Measurements from ENCODE around the gene METTL9. TPM values are rescaled to one million over a fixed set of nuclear protein-coding genes. Genes with fewer than 3 reads are reported as not detected.

METTL9 gene
- total RNA-seq, 6 experiments from 2014 or later: 9.6 to 29.3 (median 15.5) TPM

- no peak for DNase-seq
- Histone ChIP-seq H3K27me3 (no peaks in the 10 kb centered on the region), H3K36me3 (no peaks in the 10 kb centered on the region), H3K27ac (no peak overlapping the region), H3K4me1 (no peaks in the 10 kb centered on the region), H3K4me3 (no peak overlapping the region), H3K9me3 (no peaks in the 10 kb centered on the region)
- WGBS (ENCODE audit: insufficient coverage, low coverage, low lambda C conversion rate, missing lambda C conversion rate): 96% methylated on average over 3 of the region's 3 CpGs
- intact Hi-C loops (cut with DNase I): no loop called here
- no peak for TF ChIP-seq POLR2A (IDR thresholded peaks at IDR 0.05)
- no peak for TF ChIP-seq CTCF (IDR thresholded peaks at IDR 0.05)
- no peak for ATAC-seq
Measured at GRCh38 chr16:21617607-21618006, 18.2 kb downstream of the METTL9 start.

GRCh38 chr16:21618281-21618680 is 18.9 kb downstream of the METTL9 start:
- no peak for ATAC-seq
- DNase-seq: no peak
- Histone ChIP-seq H3K27me3 (no peaks in the 10 kb centered on the region), H3K4me3 (no peak overlapping the region), H3K4me1 (no peaks in the 10 kb centered on the region), H3K9me3 (no peaks in the 10 kb centered on the region), H3K36me3 (no peaks in the 10 kb centered on the region), H3K27ac (no peak overlapping the region)
- 97% methylated on average over 5 of the region's 5 CpGs for whole genome bisulfite sequencing (ENCODE audit: insufficient coverage, low coverage, low lambda C conversion rate, missing lambda C conversion rate)
- TF ChIP-seq POLR2A (IDR thresholded peaks at IDR 0.05) (no peak), CTCF (IDR thresholded peaks at IDR 0.05) (no peak)
- intact Hi-C loops (cut with DNase I): no loop called here

GRCh38 chr16:21619765-21620425 is 20.5 kb downstream of the METTL9 start:
- H3K27me3 ChIP-seq: no peaks in the 10 kb centered on the region
- WGBS (ENCODE audit: insufficient coverage, low coverage, low lambda C conversion rate, missing lambda C conversion rate): 89% methylated on average over 4 of the region's 4 CpGs
- peaks cover 0 to 3% (median under 1%) of the 10 kb centered on the region in 4 donors for H3K36me3 ChIP-seq
- DNase-seq (no peak), ATAC-seq (no peak)
- no peak for TF ChIP-seq CTCF (IDR thresholded peaks at IDR 0.05)
- TF ChIP-seq POLR2A (IDR thresholded peaks at IDR 0.05): no peak
- no peak overlapping the region for H3K27ac ChIP-seq
- intact Hi-C loops (cut with DNase I): no loop called here
- no peak overlapping the region for H3K4me3 ChIP-seq
- H3K4me1 ChIP-seq: no peaks in the 10 kb centered on the region
- H3K9me3 ChIP-seq: no peaks in the 10 kb centered on the region

GRCh38 chr16:21620592-21620991 is 21.2 kb downstream of the METTL9 start:
- DNase-seq (no peak), ATAC-seq (no peak)
- TF ChIP-seq POLR2A (IDR thresholded peaks at IDR 0.05) (no peak), CTCF (IDR thresholded peaks at IDR 0.05) (no peak)
- H3K4me1 ChIP-seq: no peaks in the 10 kb centered on the region
- H3K27me3 ChIP-seq: no peaks in the 10 kb centered on the region
- intact Hi-C loops (cut with DNase I): no loop called here
- H3K4me3 ChIP-seq: no peak overlapping the region
- H3K27ac ChIP-seq: no peak overlapping the region
- peaks cover 0 to 8% (median 2%) of the 10 kb centered on the region in 4 donors for H3K36me3 ChIP-seq
- no peaks in the 10 kb centered on the region for H3K9me3 ChIP-seq

- Histone ChIP-seq H3K27me3 (no peaks in the 10 kb centered on the region), H3K27ac (no peak overlapping the region), H3K4me3 (no peak overlapping the region), H3K36me3 (peaks cover 0 to 8% (median 2%) of the 10 kb centered on the region in 4 donors), H3K9me3 (no peaks in the 10 kb centered on the region), H3K4me1 (no peaks in the 10 kb centered on the region)
- intact Hi-C loops (cut with DNase I): no loop called here
- ATAC-seq: no peak
- WGBS (ENCODE audit: insufficient coverage, low coverage, low lambda C conversion rate, missing lambda C conversion rate): 100% methylated on average over 1 of the region's 1 CpG
- DNase-seq: no peak
- TF ChIP-seq POLR2A (IDR thresholded peaks at IDR 0.05) (no peak), CTCF (IDR thresholded peaks at IDR 0.05) (no peak)
Measured at GRCh38 chr16:21622545-21622944, 23.2 kb downstream of the METTL9 start.

Data from right lobe of liver (tissue), 6 donors.